ENCODE measurements around the gene PGAP3. TPM values are rescaled to one million over a fixed set of nuclear protein-coding genes. Genes with fewer than 3 reads are reported as not detected.

PGAP3 gene
- total and polyA plus RNA-seq, 4 donors: 15.9 to 39.7 (median 26.4) TPM

- Histone ChIP-seq H3K9ac (ENCODE audit: insufficient read depth in 1 of 2, low read length in 2 of 2) (no peak overlapping the region), H3K27ac (ENCODE audit: low read depth in 1 of 2, low read length in 1 of 2) (peak overlapping the region in 1 of 2 donors; percentile 20), H3K27me3 (ENCODE audit: control insufficient read depth in 3 of 3, insufficient read depth in 3 of 3, low read length in 2 of 3) (no peaks in the 10 kb centered on the region), H3K9me3 (ENCODE audit: control insufficient read depth in 4 of 4, insufficient read depth in 3 of 4, low read length in 3 of 4) (no peaks in the 10 kb centered on the region), H3K4me1 (ENCODE audit: control insufficient read depth in 5 of 5, insufficient read depth in 5 of 5, low read length in 5 of 5) (peaks cover 0 to 48% (median 13%) of the 10 kb centered on the region in 5 donors), H3K4me3 (no peak overlapping the region), H3K36me3 (ENCODE audit: control insufficient read depth in 4 of 4, insufficient read depth in 4 of 4, low read length in 4 of 4) (peaks cover 0 to 8% (median 1%) of the 10 kb centered on the region in 4 donors)
- TF ChIP-seq CTCF (IDR thresholded peaks at IDR 0.05; ENCODE audit: control extremely low read depth, extremely low read depth): no peak
- DNase-seq (no peak), ATAC-seq (ENCODE audit: insufficient read depth, low FRiP score) (no peak)
- 44 to 55% methylated on average over 7 of the region's 7 CpGs for WGBS, 2 donors
These were observed 46.0 kb downstream of the PGAP3 start for GRCh38 chr17:39641883-39642282.

DNA sequence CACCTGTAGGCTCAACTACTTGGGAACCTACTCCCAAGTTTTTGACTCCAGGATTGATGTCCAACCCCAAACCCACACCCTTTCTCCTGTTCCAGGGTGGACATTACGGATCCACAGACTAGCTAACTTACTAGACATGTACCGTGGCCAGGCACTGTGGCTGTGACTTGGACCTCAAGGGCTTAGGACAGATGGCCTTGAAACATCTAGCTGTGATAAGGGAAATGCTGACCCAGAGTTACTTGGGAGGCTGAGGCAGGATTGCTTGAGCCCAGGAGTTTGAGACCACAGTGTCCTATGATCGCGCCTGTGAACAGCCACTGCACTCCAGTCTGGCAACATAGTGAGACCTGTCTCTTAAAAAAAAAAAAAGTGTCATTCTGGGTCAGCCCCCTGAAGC is 46.8 kb downstream of the PGAP3 start:
- Histone ChIP-seq H3K4me3 (no peak overlapping the region), H3K36me3 (ENCODE audit: control insufficient read depth in 4 of 4, insufficient read depth in 4 of 4, low read length in 4 of 4) (peaks cover 0 to 8% (median 1%) of the 10 kb centered on the region in 4 donors), H3K4me1 (ENCODE audit: control insufficient read depth in 5 of 5, insufficient read depth in 5 of 5, low read length in 5 of 5) (peaks cover 6 to 53% (median 15%) of the 10 kb centered on the region in 5 donors), H3K9me3 (ENCODE audit: control insufficient read depth in 4 of 4, insufficient read depth in 3 of 4, low read length in 3 of 4) (no peaks in the 10 kb centered on the region), H3K27me3 (ENCODE audit: control insufficient read depth in 3 of 3, insufficient read depth in 3 of 3, low read length in 2 of 3) (no peaks in the 10 kb centered on the region), H3K27ac (ENCODE audit: low read depth in 1 of 2, low read length in 1 of 2) (peak overlapping the region in 1 of 2 donors; percentile 44), H3K9ac (ENCODE audit: insufficient read depth in 1 of 2, low read length in 2 of 2) (no peak overlapping the region)
- no peak for TF ChIP-seq CTCF (IDR thresholded peaks at IDR 0.05; ENCODE audit: control extremely low read depth, extremely low read depth)
- DNase-seq (no peak), ATAC-seq (ENCODE audit: insufficient read depth, low FRiP score) (no peak)
- WGBS, 2 donors: 93 to 95% methylated on average over 4 of the region's 4 CpGs

DNA sequence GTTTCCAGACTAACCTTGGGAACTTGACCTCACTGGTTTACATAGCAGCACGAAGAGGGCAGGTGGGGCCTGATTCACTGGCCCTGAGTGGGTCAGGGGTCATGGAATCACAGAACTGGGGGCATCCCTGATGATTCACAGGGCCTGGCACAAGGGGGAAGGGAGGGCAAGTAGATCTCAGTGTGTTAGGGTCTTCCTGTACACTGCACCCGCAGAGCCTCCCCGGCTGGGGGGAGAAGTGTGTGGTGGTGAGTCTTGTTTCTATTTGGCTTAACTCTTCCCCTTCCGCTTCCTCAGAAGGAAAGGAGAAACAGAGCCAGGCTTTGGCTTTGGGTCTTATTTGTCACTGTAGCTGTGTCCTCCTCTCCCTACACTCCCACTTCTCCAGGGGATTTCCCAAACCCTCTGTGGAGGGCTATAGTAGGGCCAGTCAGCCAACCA is 47.2 kb downstream of the PGAP3 start:
- TF ChIP-seq CTCF (IDR thresholded peaks at IDR 0.05; ENCODE audit: control extremely low read depth, extremely low read depth): no peak
- ATAC-seq (ENCODE audit: insufficient read depth, low FRiP score): no peak
- H3K9ac ChIP-seq (ENCODE audit: insufficient read depth in 1 of 2, low read length in 2 of 2): no peak overlapping the region
- no peak for DNase-seq
- no peaks in the 10 kb centered on the region for H3K9me3 ChIP-seq (ENCODE audit: control insufficient read depth in 4 of 4, insufficient read depth in 3 of 4, low read length in 3 of 4)
- H3K36me3 ChIP-seq (ENCODE audit: control insufficient read depth in 4 of 4, insufficient read depth in 4 of 4, low read length in 4 of 4): peaks cover 0 to 8% (median 1%) of the 10 kb centered on the region in 4 donors
- H3K4me1 ChIP-seq (ENCODE audit: control insufficient read depth in 5 of 5, insufficient read depth in 5 of 5, low read length in 5 of 5): peaks cover 9 to 54% (median 15%) of the 10 kb centered on the region in 5 donors
- H3K27me3 ChIP-seq (ENCODE audit: control insufficient read depth in 3 of 3, insufficient read depth in 3 of 3, low read length in 2 of 3): no peaks in the 10 kb centered on the region
- 4 to 34% methylated on average over 3 to 4 of the region's 4 CpGs for WGBS, 2 donors
- peak overlapping the region in 1 of 2 donors; percentile 44 for H3K27ac ChIP-seq (ENCODE audit: low read depth in 1 of 2, low read length in 1 of 2)
- H3K4me3 ChIP-seq: no peak overlapping the region
